HepG2 (cell line): Measurements from ENCODE around the gene GTPBP6. TPM values are rescaled to one million over a fixed set of nuclear protein-coding genes. Genes with fewer than 3 reads are reported as not detected.
A peak's percentile ranks its signal among the peaks of the same experiment; 100 is the strongest.

Experiments used
- CBFB ChIP-seq: sonication (generic); formaldehyde crosslinking; IDR thresholded peaks from 2 replicates; pipeline ENCODE4 v1.4.0; 2020; ENCODE audit warnings: missing genetic modification reagents
- CCAR2 ChIP-seq: fragments of 200-400 bp; formaldehyde crosslinking; optimal IDR thresholded peaks from 2 replicates; pipeline ENCODE3; 2018; ENCODE audit warnings: low read depth, mild to moderate bottlenecking, low read length, moderate library complexity
- CHCHD3 ChIP-seq: sonication (generic); formaldehyde crosslinking; IDR thresholded peaks from 2 replicates; pipeline ENCODE4 v1.8.0; 2022; ENCODE audit warnings: mild to moderate bottlenecking, missing genetic modification reagents, moderate library complexity
- FOSL2 ChIP-seq: sonication (generic); formaldehyde crosslinking; IDR thresholded peaks from 2 replicates; pipeline ENCODE4 v1.4.0; 2020; ENCODE audit warnings: missing genetic modification reagents
- FOXA3 ChIP-seq: IDR thresholded peaks from 2 replicates; pipeline ENCODE4 v1.6.1; 2016; ENCODE audit warnings: missing genetic modification reagents, missing compliant biosample characterization
- HOXA3 ChIP-seq: sonication (generic); formaldehyde crosslinking; IDR thresholded peaks from 2 replicates; pipeline ENCODE4 v1.5.0; 2020; ENCODE audit warnings: missing genetic modification reagents
- KAT8 ChIP-seq: IDR thresholded peaks from 2 replicates; pipeline ENCODE4 v1.6.1; 2016; ENCODE audit warnings: missing genetic modification reagents, missing compliant biosample characterization
- MZF1 ChIP-seq: sonication (generic); formaldehyde crosslinking; IDR thresholded peaks from 2 replicates; pipeline ENCODE4 v1.8.1; 2023; ENCODE audit warnings: mild to moderate bottlenecking, missing genetic modification reagents, borderline replicate concordance
- NFIC ChIP-seq: IDR thresholded peaks from 2 replicates; pipeline ENCODE4 v1.6.1; 2012; ENCODE audit warnings: mild to moderate bottlenecking, low read length, inconsistent platforms
- SSRP1 ChIP-seq: IDR thresholded peaks from 2 replicates; pipeline ENCODE4 v1.6.1; 2016; ENCODE audit warnings: control low read depth
- XRCC5 ChIP-seq: fragments of 200-400 bp; formaldehyde crosslinking; optimal IDR thresholded peaks from 2 replicates; pipeline ENCODE3; 2017; ENCODE audit warnings: mild to moderate bottlenecking, low read length
- ZNF331 ChIP-seq: sonication (generic); formaldehyde crosslinking; IDR thresholded peaks from 2 replicates; pipeline ENCODE4 v1.4.0; 2020; ENCODE audit warnings: missing genetic modification reagents
- ZNF44 ChIP-seq: sonication (generic); formaldehyde crosslinking; IDR thresholded peaks from 2 replicates; pipeline ENCODE4 v1.5.1; 2020; ENCODE audit warnings: mild to moderate bottlenecking, missing genetic modification reagents
- ZNF607 ChIP-seq: sonication (generic); formaldehyde crosslinking; IDR thresholded peaks from 2 replicates; pipeline ENCODE4 v1.5.1; 2020; ENCODE audit warnings: missing genetic modification reagents, mild to moderate bottlenecking, borderline replicate concordance
- ZNF660 ChIP-seq: sonication (generic); formaldehyde crosslinking; IDR thresholded peaks from 2 replicates; pipeline ENCODE4 v1.5.1; 2020; ENCODE audit warnings: mild to moderate bottlenecking, low read depth, missing genetic modification reagents, borderline replicate concordance
- ZNF709 ChIP-seq: sonication (generic); formaldehyde crosslinking; IDR thresholded peaks from 2 replicates; pipeline ENCODE4 v1.5.0; 2020; ENCODE audit warnings: mild to moderate bottlenecking, missing genetic modification reagents
- polyA plus RNA-seq, 8 experiments: library from polyadenylated mRNA; depleted of rRNA in 3 of 8; stranded (reverse) in 7 of 8; unstranded in 1 of 8; fragments of >200 nt; fragmentation: Illumina TruSeq in 4 of 8; extraction: Trizol in 4 of 8; gene quantifications; 2 replicates each; pipeline versions ENCODE4 v1.2.1 to v1.2.3, GENCODE V29; 2011 to 2016; ENCODE audit warnings: low read depth in 4 of 8, missing spikeins in 1 of 8, mixed read lengths in 1 of 8; ENCODE audit not compliant: insufficient read depth in 1 of 8
- total RNA-seq, 5 experiments: library from RNA; depleted of rRNA; stranded (reverse); fragments of >200 nt; fragmentation: Illumina TruSeq; extraction: Trizol; gene quantifications; 2 replicates each; pipeline ENCODE4 v1.2.3, GENCODE V29; 2016; ENCODE audit warnings: low read depth in 1 of 5
- TF ChIP-seq, protein P1 (sequence below): sonication (generic); formaldehyde crosslinking; IDR thresholded peaks from 2 replicates; pipeline ENCODE4 v1.5.1; 2020; ENCODE audit warnings: missing genetic modification reagents, mild to moderate bottlenecking, borderline replicate concordance
- TF ChIP-seq, protein P2 (sequence below): IDR thresholded peaks from 2 replicates; pipeline ENCODE4 v1.6.1; 2016; ENCODE audit warnings: mild to moderate bottlenecking, missing biosample characterization, missing genetic modification reagents
- TF ChIP-seq, protein P3 (sequence below): sonication (generic); formaldehyde crosslinking; IDR thresholded peaks from 2 replicates; pipeline ENCODE4 v1.8.0; 2022; ENCODE audit warnings: low read depth, missing genetic modification reagents
- TF ChIP-seq, protein P4 (sequence below): sonication (generic); formaldehyde crosslinking; IDR thresholded peaks from 2 replicates; pipeline ENCODE4 v1.5.0; 2020; ENCODE audit warnings: mild to moderate bottlenecking, missing genetic modification reagents
- TF ChIP-seq, protein P5 (sequence below): sonication (generic); formaldehyde crosslinking; conservative IDR thresholded peaks from 2 replicates; pipeline ENCODE4 v1.8.0; 2022; ENCODE audit warnings: mild to moderate bottlenecking, moderate library complexity, missing genetic modification reagents
- TF ChIP-seq, protein P6 (sequence below): sonication (generic); formaldehyde crosslinking; conservative IDR thresholded peaks from 2 replicates; pipeline ENCODE4 v1.4.0; 2020; ENCODE audit warnings: missing genetic modification reagents

GTPBP6 gene
- total and polyA plus RNA-seq, 2 of the 13 experiments (the other 11 are each of a cell fraction or from before 2014, with no cell fraction given), result 20.2 to 39.6 TPM

DNA sequence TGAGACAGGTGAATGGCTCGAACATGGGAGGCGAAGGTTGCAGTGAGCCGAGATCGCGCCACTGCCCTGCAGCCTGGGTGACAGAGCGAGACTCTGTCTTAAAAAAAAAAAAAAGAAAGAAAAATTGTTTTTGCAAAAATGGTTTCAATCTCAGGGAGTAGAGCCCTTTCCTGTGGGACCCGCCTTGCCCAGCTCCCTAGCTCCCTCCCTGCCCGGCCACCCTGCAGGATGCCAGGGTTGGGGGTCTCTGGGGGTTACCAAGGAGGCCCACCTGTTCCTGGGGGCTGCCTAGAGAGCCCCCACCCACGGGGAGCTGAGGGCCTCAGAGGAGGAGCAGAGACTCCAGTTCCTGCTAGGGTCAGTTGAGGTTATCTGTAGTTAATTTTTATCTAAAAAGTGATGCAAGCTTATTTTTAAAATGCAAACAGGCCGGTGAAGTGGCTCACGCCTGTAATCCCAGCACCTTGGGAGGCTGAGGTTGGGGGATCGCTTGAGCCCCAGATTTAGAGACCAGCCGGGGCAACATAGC, 56.2 kb downstream of the GTPBP6 start (continued):
- peak; percentile 44; the same call in 1 of the 2 replicates for TF ChIP-seq FOXA3
- TF ChIP-seq, protein P1, sequence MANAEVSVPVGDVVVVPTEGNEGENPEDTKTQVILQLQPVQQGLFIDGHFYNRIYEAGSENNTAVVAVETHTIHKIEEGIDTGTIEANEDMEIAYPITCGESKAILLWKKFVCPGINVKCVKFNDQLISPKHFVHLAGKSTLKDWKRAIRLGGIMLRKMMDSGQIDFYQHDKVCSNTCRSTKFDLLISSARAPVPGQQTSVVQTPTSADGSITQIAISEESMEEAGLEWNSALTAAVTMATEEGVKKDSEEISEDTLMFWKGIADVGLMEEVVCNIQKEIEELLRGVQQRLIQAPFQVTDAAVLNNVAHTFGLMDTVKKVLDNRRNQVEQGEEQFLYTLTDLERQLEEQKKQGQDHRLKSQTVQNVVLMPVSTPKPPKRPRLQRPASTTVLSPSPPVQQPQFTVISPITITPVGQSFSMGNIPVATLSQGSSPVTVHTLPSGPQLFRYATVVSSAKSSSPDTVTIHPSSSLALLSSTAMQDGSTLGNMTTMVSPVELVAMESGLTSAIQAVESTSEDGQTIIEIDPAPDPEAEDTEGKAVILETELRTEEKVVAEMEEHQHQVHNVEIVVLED (CRISPR knock-in tag), result no peak
- no peak for TF ChIP-seq CBFB (CRISPR knock-in tag)
- TF ChIP-seq KAT8 (CRISPR knock-in tag), result no peak; the same call in 1 of the 2 replicates
- TF ChIP-seq, protein P2, sequence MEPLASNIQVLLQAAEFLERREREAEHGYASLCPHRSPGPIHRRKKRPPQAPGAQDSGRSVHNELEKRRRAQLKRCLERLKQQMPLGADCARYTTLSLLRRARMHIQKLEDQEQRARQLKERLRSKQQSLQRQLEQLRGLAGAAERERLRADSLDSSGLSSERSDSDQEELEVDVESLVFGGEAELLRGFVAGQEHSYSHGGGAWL (CRISPR knock-in tag), result no peak
- TF ChIP-seq, protein P3, sequence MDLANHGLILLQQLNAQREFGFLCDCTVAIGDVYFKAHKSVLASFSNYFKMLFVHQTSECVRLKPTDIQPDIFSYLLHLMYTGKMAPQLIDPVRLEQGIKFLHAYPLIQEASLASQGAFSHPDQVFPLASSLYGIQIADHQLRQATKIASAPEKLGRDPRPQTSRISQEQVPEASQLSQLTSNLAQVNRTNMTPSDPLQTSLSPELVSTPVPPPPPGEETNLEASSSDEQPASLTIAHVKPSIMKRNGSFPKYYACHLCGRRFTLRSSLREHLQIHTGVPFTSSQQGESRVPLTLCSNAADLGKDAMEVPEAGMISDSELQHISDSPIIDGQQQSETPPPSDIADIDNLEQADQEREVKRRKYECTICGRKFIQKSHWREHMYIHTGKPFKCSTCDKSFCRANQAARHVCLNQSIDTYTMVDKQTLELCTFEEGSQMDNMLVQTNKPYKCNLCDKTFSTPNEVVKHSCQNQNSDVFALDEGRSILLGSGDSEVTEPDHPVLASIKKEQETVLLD, result no peak
- TF ChIP-seq MZF1 (CRISPR knock-in tag), result no peak
- no peak for TF ChIP-seq NFIC
- no peak for TF ChIP-seq ZNF709 (CRISPR knock-in tag)
- TF ChIP-seq HOXA3 (CRISPR knock-in tag), result peak; percentile 42; the same call in 1 of the 2 replicates
- TF ChIP-seq, protein P4, sequence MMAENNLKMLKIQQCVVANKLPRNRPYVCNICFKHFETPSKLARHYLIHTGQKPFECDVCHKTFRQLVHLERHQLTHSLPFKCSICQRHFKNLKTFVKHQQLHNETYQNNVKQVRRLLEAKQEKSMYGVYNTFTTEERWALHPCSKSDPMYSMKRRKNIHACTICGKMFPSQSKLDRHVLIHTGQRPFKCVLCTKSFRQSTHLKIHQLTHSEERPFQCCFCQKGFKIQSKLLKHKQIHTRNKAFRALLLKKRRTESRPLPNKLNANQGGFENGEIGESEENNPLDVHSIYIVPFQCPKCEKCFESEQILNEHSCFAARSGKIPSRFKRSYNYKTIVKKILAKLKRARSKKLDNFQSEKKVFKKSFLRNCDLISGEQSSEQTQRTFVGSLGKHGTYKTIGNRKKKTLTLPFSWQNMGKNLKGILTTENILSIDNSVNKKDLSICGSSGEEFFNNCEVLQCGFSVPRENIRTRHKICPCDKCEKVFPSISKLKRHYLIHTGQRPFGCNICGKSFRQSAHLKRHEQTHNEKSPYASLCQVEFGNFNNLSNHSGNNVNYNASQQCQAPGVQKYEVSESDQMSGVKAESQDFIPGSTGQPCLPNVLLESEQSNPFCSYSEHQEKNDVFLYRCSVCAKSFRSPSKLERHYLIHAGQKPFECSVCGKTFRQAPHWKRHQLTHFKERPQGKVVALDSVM (CRISPR knock-in tag), result peak; percentile 85
- TF ChIP-seq, protein P5, sequence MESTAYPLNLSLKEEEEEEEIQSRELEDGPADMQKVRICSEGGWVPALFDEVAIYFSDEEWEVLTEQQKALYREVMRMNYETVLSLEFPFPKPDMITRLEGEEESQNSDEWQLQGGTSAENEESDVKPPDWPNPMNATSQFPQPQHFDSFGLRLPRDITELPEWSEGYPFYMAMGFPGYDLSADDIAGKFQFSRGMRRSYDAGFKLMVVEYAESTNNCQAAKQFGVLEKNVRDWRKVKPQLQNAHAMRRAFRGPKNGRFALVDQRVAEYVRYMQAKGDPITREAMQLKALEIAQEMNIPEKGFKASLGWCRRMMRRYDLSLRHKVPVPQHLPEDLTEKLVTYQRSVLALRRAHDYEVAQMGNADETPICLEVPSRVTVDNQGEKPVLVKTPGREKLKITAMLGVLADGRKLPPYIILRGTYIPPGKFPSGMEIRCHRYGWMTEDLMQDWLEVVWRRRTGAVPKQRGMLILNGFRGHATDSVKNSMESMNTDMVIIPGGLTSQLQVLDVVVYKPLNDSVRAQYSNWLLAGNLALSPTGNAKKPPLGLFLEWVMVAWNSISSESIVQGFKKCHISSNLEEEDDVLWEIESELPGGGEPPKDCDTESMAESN (CRISPR knock-in tag), result 0 out of 2 replicates have a peak, but pooled peaks have one; percentile 33
- TF ChIP-seq ZNF44 (CRISPR knock-in tag), result no peak
- peak; percentile 32; the same call in 1 of the 2 replicates for TF ChIP-seq FOSL2
- no peak for TF ChIP-seq XRCC5
- no peak for TF ChIP-seq ZNF660
- no peak for TF ChIP-seq CHCHD3 (CRISPR knock-in tag)
- TF ChIP-seq ZNF331 (CRISPR knock-in tag), result peak; percentile 22; the same call in 1 of the 2 replicates
- TF ChIP-seq ZNF607, result no peak
- no peak for TF ChIP-seq SSRP1 (CRISPR knock-in tag)
- TF ChIP-seq, protein P6, sequence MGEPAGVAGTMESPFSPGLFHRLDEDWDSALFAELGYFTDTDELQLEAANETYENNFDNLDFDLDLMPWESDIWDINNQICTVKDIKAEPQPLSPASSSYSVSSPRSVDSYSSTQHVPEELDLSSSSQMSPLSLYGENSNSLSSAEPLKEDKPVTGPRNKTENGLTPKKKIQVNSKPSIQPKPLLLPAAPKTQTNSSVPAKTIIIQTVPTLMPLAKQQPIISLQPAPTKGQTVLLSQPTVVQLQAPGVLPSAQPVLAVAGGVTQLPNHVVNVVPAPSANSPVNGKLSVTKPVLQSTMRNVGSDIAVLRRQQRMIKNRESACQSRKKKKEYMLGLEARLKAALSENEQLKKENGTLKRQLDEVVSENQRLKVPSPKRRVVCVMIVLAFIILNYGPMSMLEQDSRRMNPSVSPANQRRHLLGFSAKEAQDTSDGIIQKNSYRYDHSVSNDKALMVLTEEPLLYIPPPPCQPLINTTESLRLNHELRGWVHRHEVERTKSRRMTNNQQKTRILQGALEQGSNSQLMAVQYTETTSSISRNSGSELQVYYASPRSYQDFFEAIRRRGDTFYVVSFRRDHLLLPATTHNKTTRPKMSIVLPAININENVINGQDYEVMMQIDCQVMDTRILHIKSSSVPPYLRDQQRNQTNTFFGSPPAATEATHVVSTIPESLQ (CRISPR knock-in tag), result no peak
- no peak for TF ChIP-seq CCAR2
